H1 (cell line): ENCODE results near the gene MPIG6B. TPM values are rescaled to one million over a fixed set of nuclear protein-coding genes. Genes with fewer than 3 reads are reported as not detected.

Experiments used
- CTCF ChIA-PET: fragments of 300-600 bp; sonication (Branson Sonifier 250); formaldehyde crosslinking; loops from one replicate; lab custom pipeline; 2021; ENCODE audit not compliant: partially characterized antibody; lab: Charles Lee
- POLR2A ChIA-PET: fragments of 300-600 bp; sonication (Branson Sonifier 250); formaldehyde crosslinking; loops from one replicate; lab custom pipeline; 2021; ENCODE audit warnings: inconsistent platforms; ENCODE audit not compliant: partially characterized antibody; lab: Charles Lee
- DNase-seq, 2 experiments: peaks; one replicate each; pipeline versions ENCODE4 v3.0.0 to v3.0.0-alpha.2; 2010 to 2022; ENCODE audit warnings: low spot score in 2 of 2, low read depth in 1 of 2, mixed read lengths in 1 of 2
- FAIRE-seq: peaks from 2 replicates; lab custom pipeline; 2011; peaks lifted over from hg19 to GRCh38; lab: Jason Lieb, UNC
- H2AFZ ChIP-seq: 2 replicates; pipeline ENCODE4 v1.8.1; 2012; ENCODE audit warnings: low read length, inconsistent platforms
- H2AK5ac ChIP-seq: 2 replicates; pipeline ENCODE4 v1.6.1; 2013; ENCODE audit warnings: low read depth, low read length
- H2BK120ac ChIP-seq: replicated peaks from 2 replicates; pipeline ENCODE3; 2013; ENCODE audit warnings: low read depth, low read length, inconsistent platforms
- H2BK12ac ChIP-seq: 2 replicates; pipeline ENCODE4 v1.6.1; 2013; ENCODE audit warnings: low read depth, low read length
- H2BK15ac ChIP-seq: 2 replicates; pipeline ENCODE4 v1.6.1; 2013; ENCODE audit warnings: low read length
- H2BK20ac ChIP-seq: 2 replicates; pipeline ENCODE4 v1.6.1; 2013; ENCODE audit warnings: low read length
- H2BK5ac ChIP-seq: 2 replicates; pipeline ENCODE4 v1.6.1; 2013; ENCODE audit warnings: low read depth, low read length
- H3K14ac ChIP-seq: 2 replicates; pipeline ENCODE4 v1.6.1; 2013; ENCODE audit warnings: inconsistent platforms; ENCODE audit not compliant: insufficient read length
- H3K18ac ChIP-seq: 2 replicates; pipeline ENCODE4 v1.6.1; 2013; ENCODE audit warnings: low read length; ENCODE audit errors: extremely low read depth
- H3K23ac ChIP-seq: 2 replicates; pipeline ENCODE4 v1.6.1; 2013; ENCODE audit warnings: inconsistent platforms; ENCODE audit not compliant: insufficient read length
- H3K23me2 ChIP-seq: 2 replicates; pipeline ENCODE4 v1.6.1; 2013; ENCODE audit warnings: low read depth, low read length
- H3K27ac ChIP-seq: 2 replicates; pipeline ENCODE4 v1.6.1; 2011; ENCODE audit warnings: low read depth, low read length, inconsistent platforms
- H3K27me3 ChIP-seq, 4 experiments: replicated peaks in 1 of 4; 1 replicate in 1 of 4; 2 replicates in 3 of 4; pipeline versions ENCODE4 v1.6.1 to v1.8.1; 2011 to 2013; ENCODE audit warnings: low read length in 3 of 4, mild to moderate bottlenecking in 3 of 4, inconsistent platforms in 2 of 4, mixed read lengths in 2 of 4, moderate library complexity in 1 of 4; ENCODE audit not compliant: control insufficient read depth in 3 of 4, insufficient read depth in 3 of 4; ENCODE audit errors: extremely low read depth in 1 of 4
- H3K36me3 ChIP-seq, 4 experiments: 2 replicates each; pipeline versions ENCODE4 v1.6.1 to v1.8.1; 2011 to 2013; ENCODE audit warnings: mild to moderate bottlenecking in 4 of 4, low read length in 3 of 4, moderate library complexity in 2 of 4, control low read depth in 1 of 4, inconsistent platforms in 1 of 4; ENCODE audit not compliant: insufficient read depth in 4 of 4, control insufficient read depth in 2 of 4
- H3K4ac ChIP-seq: replicated peaks from 2 replicates; pipeline ENCODE3; 2013; ENCODE audit warnings: low read length, low read depth, mixed read lengths, inconsistent platforms; ENCODE audit not compliant: insufficient read length
- H3K4me1 ChIP-seq, 4 experiments: replicated peaks in 1 of 4; 1 replicate in 1 of 4; 2 replicates in 3 of 4; pipeline versions ENCODE4 v1.6.1 to v1.8.1; 2011 to 2013; ENCODE audit warnings: low read length in 3 of 4, inconsistent platforms in 2 of 4, mixed read lengths in 1 of 4; ENCODE audit not compliant: insufficient read depth in 4 of 4, control insufficient read depth in 3 of 4
- H3K4me2 ChIP-seq, 2 experiments: 2 replicates each; pipeline versions ENCODE4 v1.6.1 to v1.8.1; 2011 to 2013; ENCODE audit warnings: low read depth in 2 of 2, low read length in 2 of 2, control low read depth in 1 of 2, inconsistent platforms in 1 of 2, mild to moderate bottlenecking in 1 of 2; ENCODE audit not compliant: insufficient read depth in 1 of 2
- H3K4me3 ChIP-seq, 4 experiments: fragments of 200-600, 300-600 bp in 1 of 4; sonication (generic), shearing (Covaris generic), sonication (Bioruptor Twin) in 1 of 4; 2 replicates each; pipeline versions ENCODE4 v1.5.1 to v1.8.1; 2011 to 2016; ENCODE audit warnings: low read length in 4 of 4, low read depth in 3 of 4, control low read depth in 2 of 4, inconsistent platforms in 2 of 4, mild to moderate bottlenecking in 2 of 4, mixed read lengths in 1 of 4, moderate library complexity in 1 of 4; ENCODE audit not compliant: insufficient read depth in 2 of 4; ENCODE audit errors: extremely low read depth in 1 of 4
- H3K56ac ChIP-seq: replicated peaks from 2 replicates; pipeline ENCODE3; 2013; ENCODE audit warnings: low read depth, mild to moderate bottlenecking, mixed read lengths, low read length, inconsistent platforms; ENCODE audit not compliant: insufficient read length
- H3K79me1 ChIP-seq: 2 replicates; pipeline ENCODE4 v1.6.1; 2013; ENCODE audit warnings: low read depth, low read length, control low read depth
- H3K79me2 ChIP-seq, 2 experiments: 2 replicates each; pipeline versions ENCODE4 v1.6.1 to v1.8.1; 2012 to 2013; ENCODE audit warnings: low read length in 2 of 2, mild to moderate bottlenecking in 2 of 2, inconsistent platforms in 1 of 2; ENCODE audit not compliant: insufficient read depth in 2 of 2, control insufficient read depth in 1 of 2
- H3K9ac ChIP-seq, 4 experiments: replicated peaks in 1 of 4; 1 replicate in 1 of 4; 2 replicates in 3 of 4; pipeline versions ENCODE4 v1.6.1 to v1.8.1; 2011 to 2013; ENCODE audit warnings: low read depth in 3 of 4, low read length in 3 of 4, control low read depth in 2 of 4, mild to moderate bottlenecking in 2 of 4, moderate library complexity in 2 of 4, inconsistent platforms in 1 of 4; ENCODE audit errors: extremely low read depth in 1 of 4
- H3K9me3 ChIP-seq, 2 experiments: 2 replicates each; pipeline versions ENCODE4 v1.6.1 to v1.8.1; 2012 to 2013; ENCODE audit warnings: mild to moderate bottlenecking in 2 of 2, moderate library complexity in 2 of 2, control low read depth in 1 of 2, inconsistent platforms in 1 of 2, low read depth in 1 of 2, low read length in 1 of 2, mixed read lengths in 1 of 2; ENCODE audit not compliant: insufficient read depth in 2 of 2
- H4K20me1 ChIP-seq, 2 experiments: replicated peaks in 1 of 2; 2 replicates each; pipeline versions ENCODE3 to v1.8.1; 2011 to 2013; ENCODE audit warnings: inconsistent platforms in 2 of 2, low read length in 2 of 2, mild to moderate bottlenecking in 1 of 2; ENCODE audit not compliant: insufficient read depth in 2 of 2, control insufficient read depth in 1 of 2
- H4K5ac ChIP-seq: 2 replicates; pipeline ENCODE4 v1.6.1; 2013; ENCODE audit warnings: low read length, low read depth, mixed read lengths, inconsistent platforms; ENCODE audit not compliant: insufficient read length
- H4K8ac ChIP-seq: 2 replicates; pipeline ENCODE4 v1.8.0; 2013; ENCODE audit warnings: mild to moderate bottlenecking, moderate library complexity, low read length, inconsistent platforms; ENCODE audit not compliant: insufficient read depth; ENCODE audit errors: extremely low read depth
- H4K91ac ChIP-seq: replicated peaks from 2 replicates; pipeline ENCODE3; 2013; ENCODE audit warnings: low read length, mixed read lengths, inconsistent platforms; ENCODE audit not compliant: insufficient read length
- BACH1 ChIP-seq: IDR thresholded peaks from 2 replicates; pipeline ENCODE4 v1.6.1; 2012; ENCODE audit warnings: low read length, improper control_type of control experiment
- GABPA ChIP-seq: IDR thresholded peaks from 2 replicates; pipeline ENCODE4 v1.6.1; 2011; ENCODE audit warnings: mild to moderate bottlenecking, low read length, moderate library complexity, borderline replicate concordance; ENCODE audit not compliant: insufficient read depth
- KDM5A ChIP-seq: fragments of 200-600 bp; IDR thresholded peaks from 2 replicates; pipeline ENCODE4 v1.7.1; 2012; ENCODE audit warnings: mild to moderate bottlenecking, low read length, inconsistent platforms, mixed read lengths
- NANOG ChIP-seq: IDR thresholded peaks from 2 replicates; pipeline ENCODE4 v1.6.1; 2011; ENCODE audit warnings: low read length, low read depth, mild to moderate bottlenecking, inconsistent platforms; ENCODE audit not compliant: insufficient read depth, poor library complexity, severe bottlenecking
- POLR2A ChIP-seq, 2 experiments: IDR thresholded peaks; 1 replicate in 1 of 2; 2 replicates in 1 of 2; pipeline ENCODE4 v1.6.1; 2011; ENCODE audit warnings: low read depth in 2 of 2, low read length in 2 of 2, mild to moderate bottlenecking in 2 of 2; ENCODE audit errors: control extremely low read depth in 1 of 2
- SIX5 ChIP-seq: IDR thresholded peaks from 2 replicates; pipeline ENCODE4 v1.6.1; 2011; ENCODE audit warnings: mild to moderate bottlenecking, low read depth, low read length
- WGBS, 2 experiments: shearing (Covaris generic) in 1 of 2; methylation state at CpG; one replicate each; pipeline versions ENCODE4 v1.1.6 to v1.1.7; 2013 to 2015; ENCODE audit warnings: low lambda C conversion rate in 2 of 2, mixed read lengths in 2 of 2, inconsistent platforms in 1 of 2, low coverage in 1 of 2, missing lambda C conversion rate in 1 of 2; ENCODE audit not compliant: insufficient replicate concordance in 2 of 2, insufficient coverage in 1 of 2, insufficient read length in 1 of 2; ENCODE audit errors: extremely low coverage in 1 of 2, missing lambda C conversion rate in 1 of 2; 5-methylcytosine and 5-hydroxymethylcytosine counted together
- long read RNA-seq, 2 experiments: library from RNA in 1 of 2; library from capped mRNA in 1 of 2; stranded (forward); transcript quantifications; one replicate each; pipeline ENCODE4 v2.0.0, GENCODE V29; 2021; ENCODE audit warnings: inconsistent platforms in 1 of 2
- polyA minus RNA-seq, 3 experiments: library from RNA; depleted of rRNA, polyadenylated mRNA; stranded (reverse); fragments of >200 nt; gene quantifications; 1 replicate in 2 of 3; 2 replicates in 1 of 3; pipeline ENCODE4 v1.2.3, GENCODE V29; 2011
- polyA plus RNA-seq, 7 experiments: library from polyadenylated mRNA; depleted of rRNA in 3 of 7; stranded (reverse) in 5 of 7; unstranded in 2 of 7; fragments of >200 nt in 5 of 7; fragments of 200-250 nt in 2 of 7; gene quantifications; 1 replicate in 5 of 7; 2 replicates in 1 of 7; 4 replicates in 1 of 7; pipeline versions ENCODE4 v1.2.1 to v1.2.3, GENCODE V29; 2011 to 2013; ENCODE audit warnings: missing spikeins in 2 of 7, mixed read lengths in 2 of 7
- total RNA-seq: library from RNA; stranded (reverse); fragmentation: NEBNext Ultra II Directional; extraction: Animal tissue kit (Norgen Biotek cat#: 25700); gene quantifications from 2 replicates; pipeline ENCODE4 v1.2.1, GENCODE V29; 2021
- TF ChIP-seq, protein P1 (sequence below): IDR thresholded peaks from 2 replicates; pipeline ENCODE4 v1.6.1; 2012; ENCODE audit warnings: low read length, inconsistent platforms

Gene MPIG6B, protein sequence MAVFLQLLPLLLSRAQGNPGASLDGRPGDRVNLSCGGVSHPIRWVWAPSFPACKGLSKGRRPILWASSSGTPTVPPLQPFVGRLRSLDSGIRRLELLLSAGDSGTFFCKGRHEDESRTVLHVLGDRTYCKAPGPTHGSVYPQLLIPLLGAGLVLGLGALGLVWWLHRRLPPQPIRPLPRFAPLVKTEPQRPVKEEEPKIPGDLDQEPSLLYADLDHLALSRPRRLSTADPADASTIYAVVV
- total RNA-seq (not detected in 2 replicates), polyA plus RNA-seq (2011; rRNA removed) (0.18 and 0.33 TPM in 2 replicates), polyA minus RNA-seq (2011; rRNA and poly(A)+ RNA removed) (0.13 TPM in 1 of 2 replicates, not detected in the other)
- 0.14 TPM for polyA plus RNA-seq (2011; cell fraction: cytosol; rRNA removed)
- polyA plus RNA-seq (2011; cell fraction: nucleus; rRNA removed), result 0.31 TPM
- 0.17 to 0.73 TPM (median 0.19 TPM) in 4 replicates for polyA plus RNA-seq (2012, experiment 1 of 2)
- 0.12 TPM for polyA plus RNA-seq (2012, experiment 2 of 2)
- 0.04 TPM for polyA plus RNA-seq (2013, experiment 1 of 2)
- 0.06 TPM for polyA plus RNA-seq (2013, experiment 2 of 2)
- not detected for polyA minus RNA-seq (2011; cell fraction: cytosol; rRNA and poly(A)+ RNA removed)
- not detected for polyA minus RNA-seq (2011; cell fraction: nucleus; rRNA and poly(A)+ RNA removed)
- long read RNA-seq, experiment 1, result 0 reads
- long read RNA-seq, experiment 2, result 0 reads

DNA sequence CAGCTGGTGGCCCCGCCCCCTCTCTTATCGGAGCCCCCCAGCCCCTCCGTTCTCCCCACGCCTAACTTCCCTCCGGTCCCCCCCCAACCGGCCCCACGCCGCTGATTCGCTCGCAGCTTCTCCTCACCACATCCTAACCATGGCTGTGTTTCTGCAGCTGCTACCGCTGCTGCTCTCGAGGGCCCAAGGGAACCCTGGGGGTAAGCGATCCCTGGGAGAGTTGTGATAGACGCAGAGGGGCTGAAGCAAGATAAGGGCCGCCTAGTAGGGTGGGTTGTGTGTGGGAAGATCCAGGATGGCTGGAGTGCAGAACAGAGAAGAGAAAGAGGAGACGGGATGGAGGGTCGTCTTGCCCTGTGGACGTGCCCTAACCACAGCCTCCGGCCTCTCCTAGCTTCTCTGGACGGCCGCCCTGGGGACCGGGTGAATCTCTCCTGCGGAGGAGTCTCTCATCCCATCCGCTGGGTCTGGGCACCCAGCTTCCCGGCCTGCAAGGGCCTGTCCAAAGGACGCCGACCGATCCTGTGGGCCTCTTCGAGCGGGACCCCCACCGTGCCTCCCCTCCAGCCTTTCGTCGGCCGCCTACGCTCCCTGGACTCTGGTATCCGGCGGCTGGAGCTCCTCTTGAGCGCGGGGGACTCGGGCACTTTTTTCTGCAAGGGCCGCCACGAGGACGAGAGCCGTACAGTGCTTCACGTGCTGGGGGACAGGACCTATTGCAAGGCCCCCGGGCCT lies at the start of gene MPIG6B:
Gene MPIG6B (plus strand): TSS at position 129 of the 735 bp plus-strand sequence. CDS start 11 bp downstream, at position 140.
- Histone ChIP-seq H4K8ac (peak within 1 kb of the TSS; percentile 53), H2BK12ac (no peak within 1 kb of the TSS), H3K9me3 (no peaks in the 10 kb centered on the region), H3K23me2 (no peaks in the 10 kb centered on the region), H3K79me2 (no peaks in the 10 kb centered on the region), H2AK5ac (no peak within 1 kb of the TSS), H3K56ac (no peak within 1 kb of the TSS), H3K23ac (no peak within 1 kb of the TSS), H4K5ac (no peak within 1 kb of the TSS), H3K36me3 (peaks cover 0 to 11% (median 10%) of the 10 kb centered on the region in 4 experiments; a peak in 5 of 8 replicates), H3K79me1 (0 out of 2 replicates have a peak, but pooled peaks cover 3% of the 10 kb centered on the region), H3K4me2 (no peak within 1 kb of the TSS), H2AFZ (no peak within 1 kb of the TSS), H3K4ac (no peak within 1 kb of the TSS), H3K4me1 (peaks cover 1 to 10% (median 6%) of the 10 kb centered on the region in 4 experiments; a peak in 6 of 7 replicates), H2BK120ac (no peak within 1 kb of the TSS), H3K18ac (no peak within 1 kb of the TSS; the same call in 1 of the 2 replicates), H3K9ac (no peak within 1 kb of the TSS; a peak in 1 of 7 replicates), H3K4me3 (no peak within 1 kb of the TSS), H4K91ac (no peak within 1 kb of the TSS), H2BK5ac (no peak within 1 kb of the TSS), H3K27me3 (no peaks in the 10 kb centered on the region), H2BK20ac (no peak within 1 kb of the TSS), H3K27ac (no peak within 1 kb of the TSS), H2BK15ac (0 out of 2 replicates have a peak within 1 kb of the TSS, but pooled peaks have one; percentile 61), H3K14ac (no peak within 1 kb of the TSS), H4K20me1 (no peaks in the 10 kb centered on the region)
- CTCF ChIA-PET, result interaction anchor here (0.5 to 8.9 kb wide), 14 partner anchors 9 to 1049 kb away, joined by 3 to 89 read pairs (median 4); partner anchors contain the start of genes LSM2 and LY6G6D
- no peak for FAIRE-seq
- WGBS, 2 experiments, result 91% methylated on average over 33 of the region's 46 CpGs; no CpG with 5 or more reads in 1 of the 2 experiments
- POLR2A ChIA-PET, result interaction anchor here (0.9 to 7.2 kb wide), 15 partner anchors 9 to 139 kb away, joined by 3 to 73 read pairs (median 4); partner anchors contain the start of genes ABHD16A, CLIC1, GPANK1 and LY6G6D
- DNase-seq, result no peak
- TF ChIP-seq POLR2A (IDR thresholded peaks at IDR 0.05; ENCODE audit: control extremely low read depth in 1 of 2, low read depth in 2 of 2, low read length in 2 of 2), result no peak
- no peak for TF ChIP-seq BACH1
- TF ChIP-seq GABPA, result no peak
- TF ChIP-seq, protein P1, sequence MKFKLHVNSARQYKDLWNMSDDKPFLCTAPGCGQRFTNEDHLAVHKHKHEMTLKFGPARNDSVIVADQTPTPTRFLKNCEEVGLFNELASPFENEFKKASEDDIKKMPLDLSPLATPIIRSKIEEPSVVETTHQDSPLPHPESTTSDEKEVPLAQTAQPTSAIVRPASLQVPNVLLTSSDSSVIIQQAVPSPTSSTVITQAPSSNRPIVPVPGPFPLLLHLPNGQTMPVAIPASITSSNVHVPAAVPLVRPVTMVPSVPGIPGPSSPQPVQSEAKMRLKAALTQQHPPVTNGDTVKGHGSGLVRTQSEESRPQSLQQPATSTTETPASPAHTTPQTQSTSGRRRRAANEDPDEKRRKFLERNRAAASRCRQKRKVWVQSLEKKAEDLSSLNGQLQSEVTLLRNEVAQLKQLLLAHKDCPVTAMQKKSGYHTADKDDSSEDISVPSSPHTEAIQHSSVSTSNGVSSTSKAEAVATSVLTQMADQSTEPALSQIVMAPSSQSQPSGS, result no peak
- TF ChIP-seq KDM5A, result no peak
- no peak for TF ChIP-seq SIX5
- no peak for TF ChIP-seq NANOG
